Keratinocyte (primary cell): Measurements from ENCODE around the gene CHRNB4.

Experiments
- CTCF ChIP-seq, 3 experiments: IDR thresholded peaks in 1 of 3; conservative IDR thresholded peaks in 1 of 3; optimal IDR thresholded peaks in 1 of 3; 2 replicates in 2 of 3; 3 replicates in 1 of 3; pipeline versions ENCODE3 to v1.5.1; 2011; ENCODE audit warnings: low read length in 3 of 3, mild to moderate bottlenecking in 3 of 3, moderate library complexity in 2 of 3, control low read depth in 1 of 3, inconsistent platforms in 1 of 3; ENCODE audit not compliant: insufficient read depth in 2 of 3; ENCODE audit errors: extremely low read depth in 1 of 3
- EZH2 ChIP-seq: IDR thresholded peaks from one replicate; pipeline ENCODE4 v1.6.1; 2012; ENCODE audit warnings: inconsistent platforms, mild to moderate bottlenecking, low read length, moderate library complexity

DNA sequence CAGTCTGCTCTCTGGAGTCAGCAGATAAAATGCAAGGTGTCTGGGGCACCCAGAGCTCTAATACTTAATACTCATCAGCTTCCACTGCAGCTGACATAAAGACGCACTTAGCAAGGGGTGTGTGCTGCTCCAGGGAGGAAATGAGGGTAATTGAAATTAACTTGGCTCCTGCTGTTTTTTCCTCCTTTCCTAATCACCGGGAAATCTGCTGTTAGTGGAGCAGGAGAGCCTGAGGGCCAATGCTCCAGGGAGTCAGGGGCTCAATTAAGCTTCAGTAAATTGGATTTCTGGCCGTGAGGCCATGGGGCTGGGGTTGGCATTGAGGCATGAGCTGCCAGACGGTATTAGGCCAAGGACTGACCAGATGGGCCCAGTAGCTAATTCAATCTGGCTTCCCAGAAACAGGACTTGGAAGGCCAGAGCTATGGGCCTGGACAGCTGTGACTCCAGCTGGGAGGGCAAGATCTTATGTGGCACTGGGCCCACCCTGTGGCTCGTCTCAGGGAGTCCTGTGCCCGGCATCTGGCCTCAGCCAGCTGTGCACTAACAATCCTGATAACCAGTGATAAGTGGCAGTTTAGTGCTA lies 30.7 kb upstream of the CHRNB4 start:
- TF ChIP-seq CTCF (optimal IDR thresholded peaks at IDR 0.05 in 1 of 3, IDR thresholded peaks at IDR 0.05 in 1 of 3, conservative IDR thresholded peaks at IDR 0.05 in 1 of 3; ENCODE audit: extremely low read depth in 1 of 3, insufficient read depth in 2 of 3, low read length in 3 of 3) = no peak
- no peak for TF ChIP-seq EZH2
